AG09319 (cell line): ENCODE data around the gene GOLM1.

ENCODE experiments used
- DNase-seq: peaks from one replicate; pipeline ENCODE4 v3.0.0-alpha.2; 2010; ENCODE audit warnings: low read depth; ENCODE audit errors: extremely low read depth
- TF ChIP-seq, protein P1 (sequence below): IDR thresholded peaks from 2 replicates; pipeline ENCODE4 v1.5.1; 2011; ENCODE audit warnings: low read depth, mild to moderate bottlenecking, inconsistent platforms, low read length, moderate library complexity

Gene GOLM1

DNA sequence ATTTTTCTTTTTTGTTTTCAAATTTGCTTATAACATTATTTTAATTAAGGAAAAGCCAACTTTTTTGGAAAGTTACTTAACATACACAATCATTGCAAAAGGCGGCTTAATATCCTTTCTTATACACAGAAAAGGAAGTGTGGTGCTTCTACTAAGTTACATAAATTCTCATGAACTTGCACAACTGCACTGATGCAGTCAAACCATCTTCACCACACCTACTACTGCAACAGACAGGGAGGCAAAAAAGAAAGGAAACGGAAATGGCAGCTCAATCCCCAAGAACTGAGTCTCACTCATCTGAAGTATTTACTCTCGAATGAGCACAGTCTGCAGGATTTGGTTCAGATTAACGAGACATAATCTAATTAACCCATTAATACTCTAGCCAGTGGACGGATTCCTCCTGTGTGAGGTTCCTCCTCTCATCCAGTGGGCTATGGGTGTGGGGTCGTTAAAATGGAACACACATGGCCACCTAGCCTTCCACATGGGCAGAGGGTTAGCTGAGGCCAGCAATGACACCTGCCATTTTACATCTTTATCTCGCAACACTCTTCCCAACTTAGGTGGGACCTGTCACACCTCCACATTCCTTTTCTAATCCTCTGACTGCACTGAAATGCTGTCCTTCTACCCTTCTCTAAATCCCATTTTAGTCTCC, 30.0 kb downstream of the GOLM1 start:
- TF ChIP-seq, protein P1, sequence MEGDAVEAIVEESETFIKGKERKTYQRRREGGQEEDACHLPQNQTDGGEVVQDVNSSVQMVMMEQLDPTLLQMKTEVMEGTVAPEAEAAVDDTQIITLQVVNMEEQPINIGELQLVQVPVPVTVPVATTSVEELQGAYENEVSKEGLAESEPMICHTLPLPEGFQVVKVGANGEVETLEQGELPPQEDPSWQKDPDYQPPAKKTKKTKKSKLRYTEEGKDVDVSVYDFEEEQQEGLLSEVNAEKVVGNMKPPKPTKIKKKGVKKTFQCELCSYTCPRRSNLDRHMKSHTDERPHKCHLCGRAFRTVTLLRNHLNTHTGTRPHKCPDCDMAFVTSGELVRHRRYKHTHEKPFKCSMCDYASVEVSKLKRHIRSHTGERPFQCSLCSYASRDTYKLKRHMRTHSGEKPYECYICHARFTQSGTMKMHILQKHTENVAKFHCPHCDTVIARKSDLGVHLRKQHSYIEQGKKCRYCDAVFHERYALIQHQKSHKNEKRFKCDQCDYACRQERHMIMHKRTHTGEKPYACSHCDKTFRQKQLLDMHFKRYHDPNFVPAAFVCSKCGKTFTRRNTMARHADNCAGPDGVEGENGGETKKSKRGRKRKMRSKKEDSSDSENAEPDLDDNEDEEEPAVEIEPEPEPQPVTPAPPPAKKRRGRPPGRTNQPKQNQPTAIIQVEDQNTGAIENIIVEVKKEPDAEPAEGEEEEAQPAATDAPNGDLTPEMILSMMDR = no peak
- no peak for DNase-seq

GRCh38 chr9:86064220-86064619, 35.1 kb downstream of the GOLM1 start:
- TF ChIP-seq, protein P1 = no peak
- no peak for DNase-seq

DNA sequence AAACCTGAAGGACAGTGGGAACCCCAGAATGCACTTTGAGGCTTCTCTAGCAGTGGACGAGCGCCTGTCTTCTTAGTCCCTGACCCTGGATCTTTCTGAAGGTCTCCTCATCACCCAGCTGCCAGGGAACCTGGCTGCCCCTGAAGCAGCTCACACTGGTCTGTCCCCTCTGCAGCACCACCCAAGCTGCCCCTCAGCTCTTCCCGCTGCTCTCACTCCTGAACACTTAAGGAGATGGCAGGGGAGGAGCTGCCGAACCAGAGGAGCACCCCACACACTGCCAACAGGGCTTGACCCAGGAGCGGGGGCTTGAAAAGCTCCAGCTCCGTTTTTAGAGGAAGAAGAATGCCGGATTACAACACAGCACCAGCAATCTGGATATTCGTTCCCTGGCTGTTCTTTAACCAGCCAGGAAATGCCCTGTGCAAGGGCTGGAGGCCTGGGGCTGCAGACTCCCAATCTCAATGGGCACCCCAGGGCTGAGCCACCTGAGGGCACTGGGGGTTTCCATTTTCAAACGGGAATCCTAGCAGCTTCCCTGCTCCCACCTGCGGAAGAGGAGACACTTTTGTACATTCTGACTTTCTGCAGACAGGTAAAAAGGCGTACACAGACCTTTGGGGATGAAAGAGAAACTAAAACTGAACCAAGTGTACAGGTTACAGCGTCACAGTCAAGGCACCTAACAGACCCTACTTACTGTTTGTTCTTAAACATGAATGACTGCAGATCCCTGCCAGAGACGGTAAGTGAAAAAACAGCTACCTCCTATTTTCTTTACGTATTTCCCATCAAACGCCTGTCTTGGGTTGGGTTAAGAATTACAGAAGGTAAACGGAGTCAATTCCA, 36.3 kb downstream of the GOLM1 start:
- no peak for DNase-seq
- TF ChIP-seq, protein P1 = no peak

- no peak for DNase-seq
- TF ChIP-seq, protein P1 = no peak
These were observed 37.2 kb downstream of the GOLM1 start for GRCh38 chr9:86061972-86062739.

- TF ChIP-seq, protein P1 = no peak
- no peak for DNase-seq
These were observed 41.9 kb downstream of the GOLM1 start for GRCh38 chr9:86057491-86057890.

DNA sequence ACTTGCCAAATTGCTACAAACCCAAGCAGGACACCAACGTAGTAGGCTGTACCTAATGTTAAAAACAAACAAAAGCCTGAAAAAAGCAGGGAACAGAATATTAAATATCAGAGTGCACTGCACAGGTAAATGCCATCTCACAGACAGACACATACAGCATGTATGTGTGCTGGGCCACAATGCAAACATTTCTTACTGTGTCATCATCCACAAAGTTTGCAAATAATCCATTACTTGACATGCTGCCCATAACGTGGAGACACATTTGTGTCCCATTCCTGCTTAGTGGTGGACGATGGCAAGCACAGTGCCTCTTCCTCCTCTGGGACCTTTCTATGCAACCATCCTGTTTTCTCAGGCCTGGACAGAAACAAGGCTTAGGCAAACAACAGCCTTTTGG, 44.7 kb downstream of the GOLM1 start:
- TF ChIP-seq, protein P1 = no peak
- DNase-seq = no peak
